Measurements from ENCODE around the gene NBPF14.
"Not testable (repeated sequence)": the region's sequence is repeated elsewhere in the genome, so short reads cannot be mapped to it uniquely, and the experiment has no call there.

- TF ChIP-seq, protein P1, sequence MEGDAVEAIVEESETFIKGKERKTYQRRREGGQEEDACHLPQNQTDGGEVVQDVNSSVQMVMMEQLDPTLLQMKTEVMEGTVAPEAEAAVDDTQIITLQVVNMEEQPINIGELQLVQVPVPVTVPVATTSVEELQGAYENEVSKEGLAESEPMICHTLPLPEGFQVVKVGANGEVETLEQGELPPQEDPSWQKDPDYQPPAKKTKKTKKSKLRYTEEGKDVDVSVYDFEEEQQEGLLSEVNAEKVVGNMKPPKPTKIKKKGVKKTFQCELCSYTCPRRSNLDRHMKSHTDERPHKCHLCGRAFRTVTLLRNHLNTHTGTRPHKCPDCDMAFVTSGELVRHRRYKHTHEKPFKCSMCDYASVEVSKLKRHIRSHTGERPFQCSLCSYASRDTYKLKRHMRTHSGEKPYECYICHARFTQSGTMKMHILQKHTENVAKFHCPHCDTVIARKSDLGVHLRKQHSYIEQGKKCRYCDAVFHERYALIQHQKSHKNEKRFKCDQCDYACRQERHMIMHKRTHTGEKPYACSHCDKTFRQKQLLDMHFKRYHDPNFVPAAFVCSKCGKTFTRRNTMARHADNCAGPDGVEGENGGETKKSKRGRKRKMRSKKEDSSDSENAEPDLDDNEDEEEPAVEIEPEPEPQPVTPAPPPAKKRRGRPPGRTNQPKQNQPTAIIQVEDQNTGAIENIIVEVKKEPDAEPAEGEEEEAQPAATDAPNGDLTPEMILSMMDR (tag by site-specific recombination; IDR thresholded peaks at IDR 0.05), result not testable (repeated sequence)
- TF ChIP-seq ATF2 (tag by site-specific recombination; IDR thresholded peaks at IDR 0.05; ENCODE audit: low read depth); ZNF629 (tag by site-specific recombination; IDR thresholded peaks at IDR 0.05); ZNF830 (tag by site-specific recombination; IDR thresholded peaks at IDR 0.05; ENCODE audit: low read depth); ZBTB21 (tag by site-specific recombination; IDR thresholded peaks at IDR 0.05); YY1 (tag by site-specific recombination; IDR thresholded peaks at IDR 0.05); ZNF37A (tag by site-specific recombination; IDR thresholded peaks at IDR 0.05); ZNF175 (tag by site-specific recombination; IDR thresholded peaks at IDR 0.05); GLI2 (tag by site-specific recombination; IDR thresholded peaks at IDR 0.05; ENCODE audit: borderline replicate concordance, low read depth); ZNF426 (tag by site-specific recombination; IDR thresholded peaks at IDR 0.05): not testable (repeated sequence)
- TF ChIP-seq, protein P2, sequence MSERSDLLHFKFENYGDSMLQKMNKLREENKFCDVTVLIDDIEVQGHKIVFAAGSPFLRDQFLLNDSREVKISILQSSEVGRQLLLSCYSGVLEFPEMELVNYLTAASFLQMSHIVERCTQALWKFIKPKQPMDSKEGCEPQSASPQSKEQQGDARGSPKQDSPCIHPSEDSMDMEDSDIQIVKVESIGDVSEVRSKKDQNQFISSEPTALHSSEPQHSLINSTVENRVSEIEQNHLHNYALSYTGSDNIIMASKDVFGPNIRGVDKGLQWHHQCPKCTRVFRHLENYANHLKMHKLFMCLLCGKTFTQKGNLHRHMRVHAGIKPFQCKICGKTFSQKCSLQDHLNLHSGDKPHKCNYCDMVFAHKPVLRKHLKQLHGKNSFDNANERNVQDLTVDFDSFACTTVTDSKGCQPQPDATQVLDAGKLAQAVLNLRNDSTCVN (tag by site-specific recombination; optimal IDR thresholded peaks at IDR 0.05), result not testable (repeated sequence)
Observed at GRCh38 chr1:148532158-148532557, 63.7 kb downstream of the NBPF14 start.

Measured in HEK293 (cell line).